OCI-LY7 (cell line): ENCODE results near the gene COL20A1. TPM values are rescaled to one million over a fixed set of nuclear protein-coding genes. Genes with fewer than 3 reads are reported as not detected.

Experiments
- BruUV-seq: library from RNA; stranded (reverse); fragments of 400-500 nt; replicated peaks from 2 replicates; lab custom pipeline; 2021; lab: Mats Ljungman, UMichigan
- CTCF ChIA-PET: fragments of 300-600 bp; sonication (Branson Sonifier 250); formaldehyde crosslinking; loops from one replicate; lab custom pipeline; 2022; ENCODE audit warnings: antibody characterized with exemption; ENCODE audit not compliant: unreplicated experiment; lab: Charles Lee
- POLR2A ChIA-PET: fragments of 300-600 bp; sonication (Branson Sonifier 250); formaldehyde crosslinking; loops from one replicate; lab custom pipeline; 2022; ENCODE audit warnings: antibody characterized with exemption; lab: Charles Lee
- DNase-seq: peaks from one replicate; pipeline ENCODE4 v3.0.0-alpha.2; 2015; ENCODE audit warnings: low spot score
- H2AFZ ChIP-seq: fragments of 200-600 bp; sonication (generic), shearing (Covaris generic); 2 replicates; pipeline ENCODE4 v1.6.1; 2014; ENCODE audit warnings: mild to moderate bottlenecking, antibody characterized with exemption, low read length, moderate library complexity
- H3K27ac ChIP-seq: fragments of 200-600 bp; sonication (generic); 2 replicates; pipeline ENCODE4 v1.5.1; 2014; ENCODE audit warnings: mixed run types, low read depth, mild to moderate bottlenecking, moderate library complexity, low read length, inconsistent platforms; ENCODE audit not compliant: poor library complexity, severe bottlenecking
- H3K36me3 ChIP-seq: fragments of 200-600 bp; sonication (generic); 2 replicates; pipeline ENCODE4 v1.6.1; 2014; ENCODE audit warnings: mild to moderate bottlenecking, antibody characterized with exemption, low read length, moderate library complexity, mixed read lengths; ENCODE audit not compliant: insufficient read depth
- H3K4me1 ChIP-seq: fragments of 200-600 bp; sonication (generic); 2 replicates; pipeline ENCODE4 v1.5.1; 2014; ENCODE audit warnings: mild to moderate bottlenecking, low read length; ENCODE audit not compliant: insufficient read depth, poor library complexity, severe bottlenecking
- H3K4me2 ChIP-seq: fragments of 200-600 bp; sonication (generic); 2 replicates; pipeline ENCODE4 v1.6.1; 2014; ENCODE audit warnings: mild to moderate bottlenecking, low read length
- H3K4me3 ChIP-seq: fragments of 200-600 bp; sonication (generic); 2 replicates; pipeline ENCODE4 v1.5.1; 2014; ENCODE audit warnings: mild to moderate bottlenecking, low read depth, low read length; ENCODE audit not compliant: poor library complexity, severe bottlenecking
- H3K79me2 ChIP-seq: fragments of 200-600 bp; sonication (generic); 2 replicates; pipeline ENCODE4 v1.6.1; 2016; ENCODE audit warnings: low read depth, mild to moderate bottlenecking, low read length, moderate library complexity, mixed read lengths; ENCODE audit not compliant: insufficient read depth
- H3K9me2 ChIP-seq: fragments of 200-600 bp; sonication (generic); 2 replicates; pipeline ENCODE4 v1.6.1; 2016; ENCODE audit warnings: mild to moderate bottlenecking, low read length, mixed read lengths; ENCODE audit not compliant: insufficient read depth
- H3K9me3 ChIP-seq: fragments of 200-600 bp; sonication (generic); 2 replicates; pipeline ENCODE4 v1.6.1; 2014; ENCODE audit warnings: mild to moderate bottlenecking, mixed run types, low read length, mixed read lengths
- H4K20me1 ChIP-seq: fragments of 200-600 bp; sonication (generic); 2 replicates; pipeline ENCODE4 v1.6.1; 2014; ENCODE audit warnings: mild to moderate bottlenecking, antibody characterized with exemption, low read length, moderate library complexity, mixed read lengths; ENCODE audit not compliant: insufficient read depth
- CTCF ChIP-seq: fragments of 200-600 bp; sonication (generic); conservative IDR thresholded peaks from 2 replicates; pipeline ENCODE4 v1.5.1; 2014; ENCODE audit warnings: mild to moderate bottlenecking, antibody characterized with exemption, low read length, moderate library complexity, mixed read lengths
- EZH2phosphoT487 ChIP-seq: fragments of 200-600 bp; sonication (generic); IDR thresholded peaks from 2 replicates; pipeline ENCODE4 v1.6.1; 2018; ENCODE audit warnings: low read depth, borderline replicate concordance, mild to moderate bottlenecking, mixed run types, antibody characterized with exemption, low read length, moderate library complexity, mixed read lengths
- intact Hi-C: fragments of 100-400 bp; cut with micrococcal nuclease; formaldehyde crosslinking; loops from one replicate; pipeline ENCODE4 v1.10.0; 2022; ENCODE audit not compliant: unreplicated experiment
- total RNA-seq, 2 experiments: library from RNA; depleted of rRNA in 1 of 2; stranded (reverse); fragments of >200 nt in 1 of 2; shearing (Covaris generic) in 1 of 2; gene quantifications; 2 replicates each; pipeline ENCODE4 v1.2.3, GENCODE V29; 2014 to 2022

COL20A1 gene
- total RNA-seq, 2 experiments from 2014 or later = 0.15 TPM; not detected in 1

- no peak overlapping the region for H2AFZ ChIP-seq
- H3K9me3 ChIP-seq = no peaks in the 10 kb centered on the region
- ChIA-PET POLR2A (no interaction called here), CTCF (no interaction called here)
- H3K4me3 ChIP-seq = no peak overlapping the region
- intact Hi-C loops = no loop called here
- no peaks in the 10 kb centered on the region for H3K36me3 ChIP-seq
- H4K20me1 ChIP-seq = no peaks in the 10 kb centered on the region
- no peaks in the 10 kb centered on the region for H3K9me2 ChIP-seq
- H3K79me2 ChIP-seq = no peaks in the 10 kb centered on the region
- H3K27ac ChIP-seq = no peak overlapping the region
- H3K4me2 ChIP-seq = no peak overlapping the region
- H3K4me1 ChIP-seq = no peaks in the 10 kb centered on the region
- TF ChIP-seq EZH2phosphoT487 = no peak
- no peak for TF ChIP-seq CTCF
- DNase-seq = no peak
- BruUV-seq = no TSS peak
These were observed 26.4 kb downstream of the COL20A1 start for GRCh38 chr20:63319164-63320040.

- Histone ChIP-seq H3K4me2 (no peak overlapping the region), H3K4me3 (no peak overlapping the region), H3K9me3 (no peaks in the 10 kb centered on the region), H3K4me1 (no peaks in the 10 kb centered on the region), H3K27ac (no peak overlapping the region), H2AFZ (no peak overlapping the region), H3K79me2 (no peaks in the 10 kb centered on the region), H4K20me1 (no peaks in the 10 kb centered on the region), H3K36me3 (no peaks in the 10 kb centered on the region), H3K9me2 (no peaks in the 10 kb centered on the region)
- TF ChIP-seq EZH2phosphoT487 (no peak), CTCF (no peak)
- no peak for DNase-seq
- POLR2A ChIA-PET = no interaction called here
- intact Hi-C loops = no loop called here
- CTCF ChIA-PET = no interaction called here
- BruUV-seq = no TSS peak
These were observed 27.1 kb downstream of the COL20A1 start for GRCh38 chr20:63320041-63320511.

GRCh38 chr20:63320616-63321147, 27.7 kb downstream of the COL20A1 start:
- ChIA-PET POLR2A (no interaction called here), CTCF (no interaction called here)
- intact Hi-C loops = no loop called here
- no peak for DNase-seq
- Histone ChIP-seq H4K20me1 (no peaks in the 10 kb centered on the region), H3K9me3 (no peaks in the 10 kb centered on the region), H3K79me2 (no peaks in the 10 kb centered on the region), H3K4me3 (no peak overlapping the region), H3K9me2 (no peaks in the 10 kb centered on the region), H3K36me3 (no peaks in the 10 kb centered on the region), H3K4me1 (peaks cover 4% of the 10 kb centered on the region), H2AFZ (no peak overlapping the region), H3K4me2 (no peak overlapping the region), H3K27ac (no peak overlapping the region)
- BruUV-seq = no TSS peak
- TF ChIP-seq CTCF = no peak
